Hepatocyte (in vitro differentiated cells): ENCODE data around the gene DHX58.

Experiments
- EZH2 ChIP-seq: fragments of 200-600 bp; sonication (generic); IDR thresholded peaks from 2 replicates; pipeline ENCODE4 v1.6.1; 2016; ENCODE audit warnings: antibody characterized with exemption, mild to moderate bottlenecking, borderline replicate concordance
- EZH2phosphoT487 ChIP-seq: fragments of 200-600 bp; sonication (generic); IDR thresholded peaks from one replicate; pipeline ENCODE4 v1.6.1; 2018; ENCODE audit warnings: antibody characterized with exemption, mild to moderate bottlenecking, low read depth, moderate library complexity; ENCODE audit not compliant: unreplicated experiment, severe bottlenecking
- TF ChIP-seq, protein P1 (sequence below): fragments of 200-600 bp; sonication (generic); IDR thresholded peaks from 2 replicates; pipeline ENCODE4 v1.5.1; 2016; ENCODE audit warnings: antibody characterized with exemption, mild to moderate bottlenecking; ENCODE audit not compliant: poor library complexity

- TF ChIP-seq, protein P1, sequence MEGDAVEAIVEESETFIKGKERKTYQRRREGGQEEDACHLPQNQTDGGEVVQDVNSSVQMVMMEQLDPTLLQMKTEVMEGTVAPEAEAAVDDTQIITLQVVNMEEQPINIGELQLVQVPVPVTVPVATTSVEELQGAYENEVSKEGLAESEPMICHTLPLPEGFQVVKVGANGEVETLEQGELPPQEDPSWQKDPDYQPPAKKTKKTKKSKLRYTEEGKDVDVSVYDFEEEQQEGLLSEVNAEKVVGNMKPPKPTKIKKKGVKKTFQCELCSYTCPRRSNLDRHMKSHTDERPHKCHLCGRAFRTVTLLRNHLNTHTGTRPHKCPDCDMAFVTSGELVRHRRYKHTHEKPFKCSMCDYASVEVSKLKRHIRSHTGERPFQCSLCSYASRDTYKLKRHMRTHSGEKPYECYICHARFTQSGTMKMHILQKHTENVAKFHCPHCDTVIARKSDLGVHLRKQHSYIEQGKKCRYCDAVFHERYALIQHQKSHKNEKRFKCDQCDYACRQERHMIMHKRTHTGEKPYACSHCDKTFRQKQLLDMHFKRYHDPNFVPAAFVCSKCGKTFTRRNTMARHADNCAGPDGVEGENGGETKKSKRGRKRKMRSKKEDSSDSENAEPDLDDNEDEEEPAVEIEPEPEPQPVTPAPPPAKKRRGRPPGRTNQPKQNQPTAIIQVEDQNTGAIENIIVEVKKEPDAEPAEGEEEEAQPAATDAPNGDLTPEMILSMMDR, result no peak
- TF ChIP-seq EZH2phosphoT487 (no peak), EZH2 (no peak)
These were observed 52.3 kb downstream of the DHX58 start for GRCh38 chr17:42060231-42060630.
